ENCODE measurements around the gene FAM9A. TPM values are rescaled to one million over a fixed set of nuclear protein-coding genes. Genes with fewer than 3 reads are reported as not detected.

FAM9A gene
- total and polyA plus RNA-seq, 2 donors (not counting 1 experiment from before 2014, with no cell fraction given), result not detected

DNA sequence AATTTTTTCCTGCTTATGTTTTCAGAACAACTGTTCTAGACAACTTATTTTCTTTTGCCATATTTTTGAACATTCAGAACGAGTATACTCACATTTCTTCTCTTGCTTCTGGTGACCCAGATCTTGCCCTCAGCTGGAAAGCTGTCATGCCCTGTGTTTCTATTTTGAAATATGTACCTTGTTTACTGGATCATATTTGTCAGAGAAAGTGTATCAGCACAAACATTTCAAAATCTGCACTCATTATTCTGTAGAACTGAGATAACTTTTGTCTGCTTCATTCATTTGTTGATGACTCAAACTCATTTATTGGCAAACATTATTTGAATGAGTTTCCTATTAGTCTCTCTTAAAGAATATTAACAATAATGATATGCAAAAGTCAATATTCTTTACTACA, 46.2 kb upstream of the FAM9A start:
- Mint-ChIP-seq H3K9me3 (ENCODE audit: insufficient read depth) (no peaks in the 10 kb centered on the region), H3K4me3 (no peak overlapping the region), H3K4me1 (no peaks in the 10 kb centered on the region), H3K27ac (no peak overlapping the region), H3K27me3 (peaks cover 25% of the 10 kb centered on the region)
- Histone ChIP-seq H3K79me2 (ENCODE audit: control insufficient read depth, insufficient read depth, low read length) (no peaks in the 10 kb centered on the region), H3K4me2 (replicated peaks; ENCODE audit: low read depth, low read length, poor library complexity, severe bottlenecking) (no peak overlapping the region), H2AFZ (ENCODE audit: insufficient read depth, low read depth, low read length, poor library complexity, severe bottlenecking) (no peak overlapping the region), H3K9ac (ENCODE audit: low read length) (no peak overlapping the region), H3K9me3 (ENCODE audit: control extremely low read depth in 1 of 3, control insufficient read depth in 2 of 3, insufficient read depth in 1 of 3, low read length in 2 of 3) (no peaks in the 10 kb centered on the region), H3K4me1 (ENCODE audit: control insufficient read depth in 2 of 2, insufficient read depth in 2 of 2, low read length in 2 of 2) (no peaks in the 10 kb centered on the region), H3K4me3 (ENCODE audit: control extremely low read depth in 1 of 5, extremely low read depth in 1 of 5, insufficient read depth in 1 of 5, low read depth in 2 of 5, low read length in 4 of 5) (no peak overlapping the region), H3K27ac (ENCODE audit: low read length in 2 of 2) (no peak overlapping the region), H3K27me3 (replicated peaks in 1 of 4; ENCODE audit: control extremely low read depth in 1 of 4, control insufficient read depth in 3 of 4, insufficient read depth in 4 of 4, low read length in 3 of 4) (no peaks in the 10 kb centered on the region), H4K20me1 (ENCODE audit: control insufficient read depth, insufficient read depth, low read length, poor library complexity, severe bottlenecking) (no peaks in the 10 kb centered on the region), H3K36me3 (replicated peaks in 1 of 2; ENCODE audit: control extremely low read depth in 1 of 2, control insufficient read depth in 1 of 2, extremely low read depth in 1 of 2, insufficient read depth in 2 of 2, low read length in 1 of 2) (no peaks in the 10 kb centered on the region)
- DNase-seq (no peak), ATAC-seq (ENCODE audit: low read depth) (no peak)
- ChIA-PET POLR2A (no interaction called here), CTCF (no interaction called here)
- intact Hi-C loops (cut with micrococcal nuclease), result no loop called here
- no CpG with 5 or more reads among the region's 1 CpG for WGBS (ENCODE audit: insufficient coverage)
- TF ChIP-seq EZH2 (IDR thresholded peaks at IDR 0.05; ENCODE audit: borderline replicate concordance, insufficient read depth, low read depth, low read length, poor library complexity, severe bottlenecking), result no peak
- TF ChIP-seq, protein P1, sequence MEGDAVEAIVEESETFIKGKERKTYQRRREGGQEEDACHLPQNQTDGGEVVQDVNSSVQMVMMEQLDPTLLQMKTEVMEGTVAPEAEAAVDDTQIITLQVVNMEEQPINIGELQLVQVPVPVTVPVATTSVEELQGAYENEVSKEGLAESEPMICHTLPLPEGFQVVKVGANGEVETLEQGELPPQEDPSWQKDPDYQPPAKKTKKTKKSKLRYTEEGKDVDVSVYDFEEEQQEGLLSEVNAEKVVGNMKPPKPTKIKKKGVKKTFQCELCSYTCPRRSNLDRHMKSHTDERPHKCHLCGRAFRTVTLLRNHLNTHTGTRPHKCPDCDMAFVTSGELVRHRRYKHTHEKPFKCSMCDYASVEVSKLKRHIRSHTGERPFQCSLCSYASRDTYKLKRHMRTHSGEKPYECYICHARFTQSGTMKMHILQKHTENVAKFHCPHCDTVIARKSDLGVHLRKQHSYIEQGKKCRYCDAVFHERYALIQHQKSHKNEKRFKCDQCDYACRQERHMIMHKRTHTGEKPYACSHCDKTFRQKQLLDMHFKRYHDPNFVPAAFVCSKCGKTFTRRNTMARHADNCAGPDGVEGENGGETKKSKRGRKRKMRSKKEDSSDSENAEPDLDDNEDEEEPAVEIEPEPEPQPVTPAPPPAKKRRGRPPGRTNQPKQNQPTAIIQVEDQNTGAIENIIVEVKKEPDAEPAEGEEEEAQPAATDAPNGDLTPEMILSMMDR (IDR thresholded peaks at IDR 0.05), result no peak

DNA sequence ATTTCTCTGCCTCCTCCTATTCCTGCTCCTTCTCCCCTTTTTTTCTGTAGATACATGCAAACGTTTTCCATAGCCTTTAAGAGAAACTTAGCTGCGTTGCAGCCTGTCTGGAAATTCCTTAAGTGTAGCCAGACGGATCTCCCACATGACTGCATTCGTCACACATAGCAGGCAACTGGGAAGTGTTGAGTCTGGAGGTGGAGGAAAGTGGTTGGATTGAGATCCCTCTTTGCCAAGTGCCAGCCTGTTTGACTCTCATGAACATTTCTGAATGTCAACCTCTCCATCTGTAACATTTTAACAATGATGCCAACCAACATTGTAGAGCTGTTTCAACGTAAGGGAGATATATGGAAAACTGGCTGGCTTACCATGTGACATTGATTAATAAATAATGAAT, 45.1 kb upstream of the FAM9A start:
- Mint-ChIP-seq H3K9me3 (ENCODE audit: insufficient read depth) (no peaks in the 10 kb centered on the region), H3K4me1 (no peaks in the 10 kb centered on the region), H3K4me3 (no peak overlapping the region), H3K27me3 (peaks cover 21% of the 10 kb centered on the region), H3K27ac (no peak overlapping the region)
- TF ChIP-seq, protein P1 (IDR thresholded peaks at IDR 0.05), result no peak
- TF ChIP-seq EZH2 (IDR thresholded peaks at IDR 0.05; ENCODE audit: borderline replicate concordance, insufficient read depth, low read depth, low read length, poor library complexity, severe bottlenecking), result no peak
- Histone ChIP-seq H3K9ac (ENCODE audit: low read length) (no peak overlapping the region), H4K20me1 (ENCODE audit: control insufficient read depth, insufficient read depth, low read length, poor library complexity, severe bottlenecking) (no peaks in the 10 kb centered on the region), H3K27me3 (replicated peaks in 1 of 4; ENCODE audit: control extremely low read depth in 1 of 4, control insufficient read depth in 3 of 4, insufficient read depth in 4 of 4, low read length in 3 of 4) (no peaks in the 10 kb centered on the region), H3K4me3 (ENCODE audit: control extremely low read depth in 1 of 5, extremely low read depth in 1 of 5, insufficient read depth in 1 of 5, low read depth in 2 of 5, low read length in 4 of 5) (no peak overlapping the region), H3K9me3 (ENCODE audit: control extremely low read depth in 1 of 3, control insufficient read depth in 2 of 3, insufficient read depth in 1 of 3, low read length in 2 of 3) (no peaks in the 10 kb centered on the region), H3K79me2 (ENCODE audit: control insufficient read depth, insufficient read depth, low read length) (no peaks in the 10 kb centered on the region), H2AFZ (ENCODE audit: insufficient read depth, low read depth, low read length, poor library complexity, severe bottlenecking) (no peak overlapping the region), H3K27ac (ENCODE audit: low read length in 2 of 2) (no peak overlapping the region), H3K4me1 (ENCODE audit: control insufficient read depth in 2 of 2, insufficient read depth in 2 of 2, low read length in 2 of 2) (no peaks in the 10 kb centered on the region), H3K4me2 (replicated peaks; ENCODE audit: low read depth, low read length, poor library complexity, severe bottlenecking) (no peak overlapping the region), H3K36me3 (replicated peaks in 1 of 2; ENCODE audit: control extremely low read depth in 1 of 2, control insufficient read depth in 1 of 2, extremely low read depth in 1 of 2, insufficient read depth in 2 of 2, low read length in 1 of 2) (no peaks in the 10 kb centered on the region)
- POLR2A ChIA-PET, result no interaction called here
- CTCF ChIA-PET, result no interaction called here
- no peak for ATAC-seq (ENCODE audit: low read depth)
- no CpG with 5 or more reads among the region's 5 CpGs for whole genome bisulfite sequencing (ENCODE audit: insufficient coverage)
- DNase-seq, result no peak
- intact Hi-C loops (cut with micrococcal nuclease), result no loop called here
